Measurements from ENCODE around the gene JSRP1. TPM values are rescaled to one million over a fixed set of nuclear protein-coding genes. Genes with fewer than 3 reads are reported as not detected.

JSRP1 gene
- total and polyA plus RNA-seq, 2 of the 8 experiments (the other 6 are each of a cell fraction or from before 2014, with no cell fraction given), result 0.24 to 0.56 TPM

- no peak for TF ChIP-seq USF2 (IDR thresholded peaks at IDR 0.05; ENCODE audit: low read length)
Observed at GRCh38 chr19:2216361-2217225, 39.6 kb downstream of the JSRP1 start (continued).
